Measurements from ENCODE around the gene GMEB2.

Gene GMEB2

GRCh38 chr20:63567386-63568169, 59.3 kb downstream of the GMEB2 start:
- no peak overlapping the region for H3K4me3 ChIP-seq (ENCODE audit: low read depth, low read length)
- TF ChIP-seq CTCF (IDR thresholded peaks at IDR 0.05; ENCODE audit: low read depth, low read length, missing control alignments) = no peak
- peak; percentile 63 for DNase-seq (ENCODE audit: low read depth)

GRCh38 chr20:63567136-63567385, 59.8 kb downstream of the GMEB2 start:
- no peak overlapping the region for H3K4me3 ChIP-seq (ENCODE audit: low read depth, low read length)
- TF ChIP-seq CTCF (IDR thresholded peaks at IDR 0.05; ENCODE audit: low read depth, low read length, missing control alignments) = no peak
- no peak for DNase-seq (ENCODE audit: low read depth)

- no peak for TF ChIP-seq CTCF (IDR thresholded peaks at IDR 0.05; ENCODE audit: low read depth, low read length, missing control alignments)
- no peak for DNase-seq (ENCODE audit: low read depth)
- H3K4me3 ChIP-seq (ENCODE audit: low read depth, low read length) = no peak overlapping the region
Observed at GRCh38 chr20:63566395-63567135, 60.3 kb downstream of the GMEB2 start.

GRCh38 chr20:63565699-63566335, 61.1 kb downstream of the GMEB2 start:
- no peak for TF ChIP-seq CTCF (IDR thresholded peaks at IDR 0.05; ENCODE audit: low read depth, low read length, missing control alignments)

GRCh38 chr20:63565021-63565698, 61.7 kb downstream of the GMEB2 start:
- no peak overlapping the region for H3K4me3 ChIP-seq (ENCODE audit: low read depth, low read length)
- DNase-seq (ENCODE audit: low read depth) = no peak
- no peak for TF ChIP-seq CTCF (IDR thresholded peaks at IDR 0.05; ENCODE audit: low read depth, low read length, missing control alignments)

More at GRCh38 chr20:63565699-63566335, 61.1 kb downstream of the GMEB2 start:
- H3K4me3 ChIP-seq (ENCODE audit: low read depth, low read length) = no peak overlapping the region
- no peak for DNase-seq (ENCODE audit: low read depth)

GRCh38 chr20:63564036-63564810, 62.7 kb downstream of the GMEB2 start:
- no peak overlapping the region for H3K4me3 ChIP-seq (ENCODE audit: low read depth, low read length)
- no peak for TF ChIP-seq CTCF (IDR thresholded peaks at IDR 0.05; ENCODE audit: low read depth, low read length, missing control alignments)
- DNase-seq (ENCODE audit: low read depth) = no peak
